ENCODE measurements around the gene ADAMTS6.

- TF ChIP-seq, protein P1, sequence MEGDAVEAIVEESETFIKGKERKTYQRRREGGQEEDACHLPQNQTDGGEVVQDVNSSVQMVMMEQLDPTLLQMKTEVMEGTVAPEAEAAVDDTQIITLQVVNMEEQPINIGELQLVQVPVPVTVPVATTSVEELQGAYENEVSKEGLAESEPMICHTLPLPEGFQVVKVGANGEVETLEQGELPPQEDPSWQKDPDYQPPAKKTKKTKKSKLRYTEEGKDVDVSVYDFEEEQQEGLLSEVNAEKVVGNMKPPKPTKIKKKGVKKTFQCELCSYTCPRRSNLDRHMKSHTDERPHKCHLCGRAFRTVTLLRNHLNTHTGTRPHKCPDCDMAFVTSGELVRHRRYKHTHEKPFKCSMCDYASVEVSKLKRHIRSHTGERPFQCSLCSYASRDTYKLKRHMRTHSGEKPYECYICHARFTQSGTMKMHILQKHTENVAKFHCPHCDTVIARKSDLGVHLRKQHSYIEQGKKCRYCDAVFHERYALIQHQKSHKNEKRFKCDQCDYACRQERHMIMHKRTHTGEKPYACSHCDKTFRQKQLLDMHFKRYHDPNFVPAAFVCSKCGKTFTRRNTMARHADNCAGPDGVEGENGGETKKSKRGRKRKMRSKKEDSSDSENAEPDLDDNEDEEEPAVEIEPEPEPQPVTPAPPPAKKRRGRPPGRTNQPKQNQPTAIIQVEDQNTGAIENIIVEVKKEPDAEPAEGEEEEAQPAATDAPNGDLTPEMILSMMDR (IDR thresholded peaks at IDR 0.05), result no peak
- no peak for TF ChIP-seq POLR2AphosphoS5 (IDR thresholded peaks at IDR 0.05)
- no peak for TF ChIP-seq POLR2A (IDR thresholded peaks at IDR 0.05)
Observed at GRCh38 chr5:65276178-65276890, 205.4 kb downstream of the ADAMTS6 start.
